Left kidney (tissue), 1 donor: Measurements from ENCODE around the gene DEFB110. TPM values are rescaled to one million over a fixed set of nuclear protein-coding genes. Genes with fewer than 3 reads are reported as not detected.

Source experiments
- polyA plus RNA-seq: library from polyadenylated mRNA; unstranded; fragments of 120-200 nt; gene quantifications from one replicate; pipeline ENCODE4 v1.2.1, GENCODE V29; 2013; ENCODE audit not compliant: insufficient read length

The DEFB110 gene
- polyA plus RNA-seq, 1 donor = not detected

Other genes with a start within 250 kb of the DEFB110 start
- not detected for gene PGK2, start 234.7 kb downstream of the DEFB110 start, polyA plus RNA-seq
- gene CRISP1, start 155.5 kb downstream of the DEFB110 start, polyA plus RNA-seq = not detected
- gene DEFB114, start 57.8 kb downstream of the DEFB110 start, polyA plus RNA-seq = not detected
- not detected for gene DEFB113, start 52.4 kb downstream of the DEFB110 start, polyA plus RNA-seq
- not detected for gene DEFB112, start 27.9 kb upstream of the DEFB110 start, polyA plus RNA-seq